C4-2B (cell line): ENCODE measurements around the gene SPATA45.
A peak's percentile ranks its signal among the peaks of the same experiment; 100 is the strongest.
"Not testable (repeated sequence)": the region's sequence is repeated elsewhere in the genome, so short reads cannot be mapped to it uniquely, and the experiment has no call there.

Experiments
- H3K27ac ChIP-seq: fragments of 450-650 bp; 2 replicates; pipeline ENCODE4 v1.5.1; 2017
- CTCF ChIP-seq: fragments of 450-650 bp; conservative IDR thresholded peaks from 2 replicates; pipeline ENCODE4 v1.5.1; 2017; ENCODE audit warnings: mild to moderate bottlenecking
- ZFX ChIP-seq: fragments of 450-650 bp; IDR thresholded peaks from 2 replicates; pipeline ENCODE4 v1.6.1; 2017

Gene SPATA45

GRCh38 chr1:212867192-212867591 is 19.7 kb upstream of the SPATA45 start:
- H3K27ac ChIP-seq, result no peak overlapping the region
- no peak for TF ChIP-seq ZFX
- no peak for TF ChIP-seq CTCF

GRCh38 chr1:212864201-212864600 is 16.8 kb upstream of the SPATA45 start:
- TF ChIP-seq ZFX (no peak), CTCF (no peak)
- no peak overlapping the region for H3K27ac ChIP-seq

- H3K27ac ChIP-seq, result not testable (repeated sequence)
Measured at GRCh38 chr1:212863345-212863744, 15.9 kb upstream of the SPATA45 start.

- no peak overlapping the region for H3K27ac ChIP-seq
- TF ChIP-seq ZFX, result no peak
- TF ChIP-seq CTCF, result no peak
Measured at GRCh38 chr1:212862111-212862690, 14.8 kb upstream of the SPATA45 start.

GRCh38 chr1:212860713-212861581 is 13.5 kb upstream of the SPATA45 start:
- TF ChIP-seq ZFX, result no peak
- no peak for TF ChIP-seq CTCF
- H3K27ac ChIP-seq, result no peak overlapping the region

GRCh38 chr1:212858461-212859265 is 11.2 kb upstream of the SPATA45 start:
- H3K27ac ChIP-seq, result peak overlapping the region; percentile 86
- TF ChIP-seq ZFX, result peak; percentile 55
- TF ChIP-seq CTCF, result no peak

- H3K27ac ChIP-seq, result peak within 1 kb of the TSS; percentile 86
Measured at GRCh38 chr1:212857992-212858460, 10.6 kb upstream of the SPATA45 start, which contains the start of gene FLVCR1. Gene FLVCR1, plus strand, starts transcription at chr1:212858275. Its CDS starts 178 bp downstream, at chr1:212858453.

More at GRCh38 chr1:212857992-212858460, 10.6 kb upstream of the SPATA45 start, which contains the start of gene FLVCR1:
- TF ChIP-seq ZFX (no peak), CTCF (no peak)
